ENCODE results near the gene NUP85.

- TF ChIP-seq CTCF (conservative IDR thresholded peaks at IDR 0.05; ENCODE audit: low read depth, low read length) (no peak), EZH2phosphoT487 (IDR thresholded peaks at IDR 0.05; ENCODE audit: borderline replicate concordance, low read length) (no peak)
Observed at GRCh38 chr17:75262112-75262606, 56.7 kb downstream of the NUP85 start.
